Activated CD8-positive, alpha-beta memory T cell treated with anti-CD3 and anti-CD28 coated beads for 24 hours (primary cell): Measurements from ENCODE around the gene MBP.

Source experiments
- DNase-seq: peaks from one replicate; pipeline ENCODE4 v3.0.0-alpha.2; 2020

The MBP gene

GRCh38 chr18:77098029-77098428, 34.6 kb downstream of the MBP start:
- DNase-seq: no peak

- no peak for DNase-seq
Observed at GRCh38 chr18:77096936-77097886, 35.4 kb downstream of the MBP start.

- no peak for DNase-seq
Observed at GRCh38 chr18:77095391-77096371, 36.9 kb downstream of the MBP start.

GRCh38 chr18:77093586-77093985, 39.0 kb downstream of the MBP start:
- no peak for DNase-seq

- no peak for DNase-seq
Observed at GRCh38 chr18:77093067-77093430, 39.5 kb downstream of the MBP start.

GRCh38 chr18:77092104-77093066, 40.2 kb downstream of the MBP start:
- no peak for DNase-seq

- DNase-seq: no peak
Observed at GRCh38 chr18:77091366-77091765, 41.2 kb downstream of the MBP start.

- no peak for DNase-seq
Observed at GRCh38 chr18:77090546-77091174, 41.9 kb downstream of the MBP start.

- no peak for DNase-seq
Observed at GRCh38 chr18:77089723-77090285, 42.8 kb downstream of the MBP start.

GRCh38 chr18:77088963-77089722, 43.4 kb downstream of the MBP start:
- DNase-seq: no peak

- DNase-seq: no peak
Observed at GRCh38 chr18:77087393-77088141, 45.0 kb downstream of the MBP start.

- DNase-seq: no peak
Observed at GRCh38 chr18:77086656-77087392, 45.8 kb downstream of the MBP start.

GRCh38 chr18:77086034-77086433, 46.5 kb downstream of the MBP start:
- no peak for DNase-seq

- DNase-seq: no peak
Observed at GRCh38 chr18:77084688-77085035, 47.9 kb downstream of the MBP start.

GRCh38 chr18:77082316-77082955, 50.1 kb downstream of the MBP start:
- peak; percentile 47 for DNase-seq

GRCh38 chr18:77081390-77081778, 51.2 kb downstream of the MBP start:
- peak; percentile 13 for DNase-seq

GRCh38 chr18:77079954-77080682, 52.5 kb downstream of the MBP start:
- DNase-seq: peak; percentile 62

GRCh38 chr18:77079088-77079487, 53.5 kb downstream of the MBP start:
- DNase-seq: peak; percentile 52
